ENCODE results near the gene MAML2. TPM values are rescaled to one million over a fixed set of nuclear protein-coding genes. Genes with fewer than 3 reads are reported as not detected.

Gene MAML2
- total RNA-seq, 6 experiments from 2014 or later, result 24.9 to 30.8 (median 28.3) TPM

GRCh38 chr11:96173906-96174305, 169.1 kb downstream of the MAML2 start:
- H3K4me1 Mint-ChIP-seq (ENCODE audit: low read depth), result peaks cover 56% of the 10 kb centered on the region
- no peak overlapping the region for H3K4me3 Mint-ChIP-seq
- no peak for DNase-seq
- peak overlapping the region; percentile 70 for H3K27ac Mint-ChIP-seq
- peaks cover 4% of the 10 kb centered on the region for H3K27me3 Mint-ChIP-seq (ENCODE audit: insufficient read depth)
- peaks cover 36% of the 10 kb centered on the region for H3K36me3 Mint-ChIP-seq (ENCODE audit: low read depth)
- no peak for TF ChIP-seq CTCF (IDR thresholded peaks at IDR 0.05)
- H3K9me3 Mint-ChIP-seq, result no peaks in the 10 kb centered on the region

- no peaks in the 10 kb centered on the region for H3K9me3 Mint-ChIP-seq
- no peak for TF ChIP-seq CTCF (IDR thresholded peaks at IDR 0.05)
- no peak overlapping the region for H3K4me3 Mint-ChIP-seq
- peak overlapping the region; percentile 70 for H3K27ac Mint-ChIP-seq
- DNase-seq, result no peak
- H3K27me3 Mint-ChIP-seq (ENCODE audit: insufficient read depth), result peaks cover 4% of the 10 kb centered on the region
- peaks cover 34% of the 10 kb centered on the region for H3K36me3 Mint-ChIP-seq (ENCODE audit: low read depth)
- H3K4me1 Mint-ChIP-seq (ENCODE audit: low read depth), result peaks cover 61% of the 10 kb centered on the region
Observed at GRCh38 chr11:96173422-96173821, 169.6 kb downstream of the MAML2 start.

GRCh38 chr11:96172604-96173003, 170.4 kb downstream of the MAML2 start:
- peaks cover 4% of the 10 kb centered on the region for H3K27me3 Mint-ChIP-seq (ENCODE audit: insufficient read depth)
- no peak overlapping the region for H3K4me3 Mint-ChIP-seq
- peaks cover 34% of the 10 kb centered on the region for H3K36me3 Mint-ChIP-seq (ENCODE audit: low read depth)
- H3K4me1 Mint-ChIP-seq (ENCODE audit: low read depth), result peaks cover 68% of the 10 kb centered on the region
- H3K27ac Mint-ChIP-seq, result peak overlapping the region; percentile 70
- H3K9me3 Mint-ChIP-seq, result no peaks in the 10 kb centered on the region
- DNase-seq, result no peak
- no peak for TF ChIP-seq CTCF (IDR thresholded peaks at IDR 0.05)

- no peak for TF ChIP-seq CTCF (IDR thresholded peaks at IDR 0.05)
- Mint-ChIP-seq H3K27me3 (ENCODE audit: insufficient read depth) (peaks cover 4% of the 10 kb centered on the region), H3K36me3 (ENCODE audit: low read depth) (peaks cover 34% of the 10 kb centered on the region), H3K9me3 (no peaks in the 10 kb centered on the region), H3K4me1 (ENCODE audit: low read depth) (peaks cover 89% of the 10 kb centered on the region), H3K27ac (peak overlapping the region; percentile 96), H3K4me3 (peak overlapping the region; percentile 76)
- no peak for DNase-seq
Observed at GRCh38 chr11:96169250-96169649, 173.7 kb downstream of the MAML2 start.

- Mint-ChIP-seq H3K4me1 (ENCODE audit: low read depth) (peaks cover 91% of the 10 kb centered on the region), H3K4me3 (peak overlapping the region; percentile 76), H3K27me3 (ENCODE audit: insufficient read depth) (peaks cover 4% of the 10 kb centered on the region), H3K27ac (peak overlapping the region; percentile 96), H3K36me3 (ENCODE audit: low read depth) (peaks cover 29% of the 10 kb centered on the region), H3K9me3 (no peaks in the 10 kb centered on the region)
- TF ChIP-seq CTCF (IDR thresholded peaks at IDR 0.05), result 0 out of 2 replicates have a peak, but pooled peaks have one; percentile 10
- DNase-seq, result peak; percentile 86
Observed at GRCh38 chr11:96168623-96169022, 174.4 kb downstream of the MAML2 start.

GRCh38 chr11:96167787-96168186, 175.2 kb downstream of the MAML2 start:
- peak overlapping the region; percentile 96 for H3K27ac Mint-ChIP-seq
- peaks cover 3% of the 10 kb centered on the region for H3K27me3 Mint-ChIP-seq (ENCODE audit: insufficient read depth)
- peaks cover 21% of the 10 kb centered on the region for H3K36me3 Mint-ChIP-seq (ENCODE audit: low read depth)
- TF ChIP-seq CTCF (IDR thresholded peaks at IDR 0.05), result no peak
- no peak for DNase-seq
- H3K4me3 Mint-ChIP-seq, result no peak overlapping the region
- H3K9me3 Mint-ChIP-seq, result no peaks in the 10 kb centered on the region
- H3K4me1 Mint-ChIP-seq (ENCODE audit: low read depth), result peaks cover 91% of the 10 kb centered on the region
